GM19324 (cell line): ENCODE results near the gene FSD1.
A peak's percentile ranks its signal among the peaks of the same experiment; 100 is the strongest.
"Not testable (repeated sequence)": the region's sequence is repeated elsewhere in the genome, so short reads cannot be mapped to it uniquely, and the experiment has no call there.

Experiments
- ATAC-seq: cut with Tn5 transposase; IDR thresholded peaks from one replicate; pipeline ENCODE4 v1.9.1; 2021; ENCODE audit warnings: mild to moderate bottlenecking, moderate library complexity; ENCODE audit not compliant: unreplicated experiment, low FRiP score

The FSD1 gene

DNA sequence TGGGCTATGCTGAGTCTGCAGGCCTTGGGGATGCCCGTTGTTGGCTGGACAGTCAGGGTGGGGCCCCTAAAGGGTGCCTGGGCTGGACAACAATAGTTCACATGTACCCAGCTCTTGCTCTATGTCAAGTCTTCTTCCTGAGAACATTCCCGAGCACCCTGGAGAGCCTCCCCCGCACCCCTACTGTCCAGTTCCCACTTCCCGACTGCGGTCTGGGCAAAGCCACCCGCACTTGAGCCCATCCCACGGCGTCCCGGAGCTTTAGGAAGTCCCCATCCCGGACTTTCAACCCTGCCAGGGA, 37.9 kb downstream of the FSD1 start:
- no peak for ATAC-seq

DNA sequence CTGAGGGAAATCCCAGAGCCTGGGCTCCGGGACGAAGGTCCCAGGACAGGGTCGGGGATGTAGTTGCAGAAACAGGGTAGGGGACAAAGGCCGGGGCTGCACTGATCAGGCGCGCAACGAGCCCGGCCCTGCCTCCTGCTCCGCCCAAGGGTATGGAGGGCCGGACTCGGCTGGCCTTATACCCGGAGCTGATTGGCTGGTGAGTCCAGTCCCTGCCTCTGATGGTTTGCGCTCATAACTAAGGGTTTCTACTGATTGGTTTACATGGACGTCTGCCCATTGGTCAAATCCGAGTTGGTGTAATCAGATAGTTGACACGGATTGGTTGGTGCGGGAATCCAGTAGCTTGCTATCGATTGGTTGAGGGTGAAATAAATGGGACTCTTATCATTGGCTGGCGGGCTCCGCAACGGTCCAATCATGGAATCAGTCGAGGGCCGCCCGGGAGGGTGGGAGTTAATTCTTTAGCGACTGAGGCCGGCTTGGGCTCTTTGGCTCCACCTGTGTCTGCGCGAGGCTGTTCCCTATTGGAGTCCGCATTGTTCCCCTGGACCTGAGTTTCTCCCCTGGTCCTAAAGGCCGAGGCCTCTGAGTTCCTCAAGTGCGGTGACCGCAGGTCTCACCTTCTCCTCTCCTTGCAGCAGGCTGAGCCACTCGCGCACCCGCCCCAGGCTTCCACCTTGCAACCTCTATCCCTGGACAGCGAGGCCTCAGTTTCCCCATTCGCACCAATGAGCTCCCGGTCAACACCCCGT, 38.4 kb downstream of the FSD1 start:
- peak; percentile 81 for ATAC-seq

DNA sequence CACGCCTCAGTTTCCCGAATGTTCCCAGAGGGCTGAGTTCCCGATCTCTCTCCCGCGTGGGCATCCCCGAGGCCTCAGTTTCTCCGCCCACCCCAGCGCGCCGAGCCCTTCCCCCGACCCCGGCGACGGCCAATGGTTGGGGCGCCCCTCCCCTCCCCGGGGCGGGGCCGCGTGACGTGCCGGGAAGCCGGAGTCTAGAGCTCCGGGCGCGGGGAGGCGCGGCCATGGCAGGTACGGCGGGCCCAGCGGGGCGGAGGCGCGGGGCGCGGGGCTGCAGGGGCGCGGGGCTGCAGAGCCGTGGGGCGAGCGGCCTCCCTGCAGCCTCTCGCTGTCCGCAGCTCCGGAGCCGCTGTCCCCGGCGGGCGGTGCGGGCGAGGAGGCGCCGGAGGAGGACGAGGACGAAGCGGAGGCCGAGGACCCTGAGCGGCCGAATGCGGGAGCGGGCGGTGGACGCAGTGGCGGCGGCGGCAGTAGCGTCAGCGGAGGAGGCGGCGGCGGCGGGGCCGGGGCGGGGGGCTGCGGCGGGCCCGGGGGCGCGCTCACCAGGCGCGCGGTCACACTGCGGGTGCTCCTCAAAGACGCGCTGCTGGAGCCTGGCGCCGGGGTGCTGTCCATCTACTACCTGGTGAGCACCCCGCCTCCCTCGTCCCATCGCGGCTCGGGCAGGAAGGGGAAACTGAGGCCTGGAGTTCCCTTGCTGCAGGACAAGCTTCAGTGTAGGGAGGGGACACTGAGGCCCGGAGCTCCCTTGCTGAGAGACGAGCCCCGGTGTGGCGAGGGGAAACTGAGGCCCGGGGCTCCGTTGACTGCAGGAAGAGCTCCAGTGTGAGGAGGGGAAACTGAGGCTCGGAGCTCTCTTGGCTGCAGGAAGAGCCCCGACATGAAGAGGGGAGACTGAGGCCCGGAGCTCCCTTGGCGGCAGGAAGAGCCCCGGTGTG, 39.2 kb downstream of the FSD1 start, which contains the start of gene MPND:
TSS of gene MPND (plus strand) at position 193 of the 938 bp plus-strand sequence. CDS start at position 225, 32 bp downstream.
- peak; percentile 61 for ATAC-seq

DNA sequence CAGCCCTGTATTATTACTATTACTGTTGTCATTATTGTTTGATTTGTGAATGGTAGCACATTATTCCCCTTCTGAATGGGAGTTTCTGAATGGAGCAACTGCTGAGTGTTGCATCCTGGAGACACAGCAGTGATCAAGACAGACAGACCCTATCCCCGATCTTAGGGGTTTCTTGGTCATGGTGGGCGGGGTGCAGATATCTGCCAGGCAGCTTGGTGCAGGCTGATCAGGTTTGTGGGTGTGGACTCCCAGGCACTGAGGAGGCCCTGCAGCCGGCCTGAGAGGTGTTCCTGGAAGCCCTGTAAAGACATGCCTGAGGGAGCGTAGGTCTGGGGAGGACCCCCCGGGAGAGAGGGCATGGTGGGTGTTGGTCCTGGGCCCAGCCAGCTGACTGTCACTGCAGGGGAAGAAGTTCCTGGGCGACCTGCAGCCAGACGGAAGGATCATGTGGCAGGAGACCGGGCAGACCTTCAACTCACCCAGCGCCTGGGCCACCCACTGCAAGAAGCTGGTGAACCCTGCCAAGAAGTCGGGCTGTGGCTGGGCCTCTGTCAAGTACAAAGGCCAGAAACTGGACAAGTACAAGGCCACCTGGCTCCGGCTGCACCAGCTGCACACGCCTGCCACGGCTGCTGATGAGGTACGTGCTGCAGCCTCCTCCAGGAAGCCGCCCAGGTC, 41.1 kb downstream of the FSD1 start:
- ATAC-seq, result no peak

DNA sequence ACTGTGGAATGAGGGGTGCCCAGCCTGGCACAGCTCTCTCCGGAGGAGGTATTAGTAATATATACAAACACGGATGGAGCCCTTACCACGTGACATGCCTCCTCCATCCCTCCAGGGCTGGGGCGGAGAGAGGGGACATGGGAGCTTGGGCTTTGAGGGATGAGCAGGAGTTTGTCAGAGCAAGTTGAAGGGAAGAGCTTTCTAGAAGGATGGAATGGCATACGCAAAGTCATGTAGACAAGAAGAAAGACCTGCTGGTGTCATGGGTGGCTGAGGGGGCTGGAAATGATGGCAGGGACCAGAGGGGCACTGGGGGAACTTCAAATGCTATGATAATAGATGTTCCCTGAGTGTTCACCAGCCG, 41.6 kb downstream of the FSD1 start:
- no peak for ATAC-seq

DNA sequence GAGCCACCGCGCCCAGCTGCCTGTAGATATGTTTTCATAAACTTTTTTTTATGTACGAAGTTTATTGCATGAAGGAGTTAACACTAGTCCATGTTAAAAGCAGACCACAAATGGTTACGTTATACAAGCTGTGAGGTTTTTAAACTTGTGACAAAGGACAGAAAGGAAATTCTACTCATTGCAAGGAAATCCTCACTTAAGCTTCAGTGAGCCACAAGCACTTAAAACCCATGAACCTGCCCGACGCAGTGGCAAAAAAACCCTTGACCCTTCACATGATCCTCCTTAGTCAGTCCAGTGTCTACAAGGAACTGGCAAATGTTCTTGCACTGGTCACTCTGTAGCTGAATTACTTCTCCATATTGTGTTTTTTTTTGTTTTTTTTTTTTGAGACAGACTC, 43.1 kb downstream of the FSD1 start:
- no peak for ATAC-seq

DNA sequence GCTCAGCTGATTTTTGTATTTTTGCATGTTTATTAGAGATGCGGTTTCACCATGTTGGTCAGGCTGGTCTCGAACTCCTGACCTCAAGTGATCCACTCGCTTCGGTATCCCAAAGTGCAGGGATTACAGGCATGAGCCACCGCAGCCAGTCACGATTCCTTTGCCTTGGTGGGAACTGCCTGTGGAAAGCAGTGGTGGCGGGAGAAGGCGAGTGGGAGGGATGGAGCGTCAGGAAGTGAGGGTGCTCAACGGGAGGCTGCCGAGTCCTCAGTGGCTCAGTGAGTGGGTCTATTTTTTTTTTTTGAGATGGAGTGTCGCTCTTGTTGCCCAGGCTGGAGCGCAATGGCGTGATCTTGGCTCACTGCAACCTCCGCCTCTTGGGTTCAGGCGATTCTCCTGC, 44.8 kb downstream of the FSD1 start:
- not testable (repeated sequence) for ATAC-seq

DNA sequence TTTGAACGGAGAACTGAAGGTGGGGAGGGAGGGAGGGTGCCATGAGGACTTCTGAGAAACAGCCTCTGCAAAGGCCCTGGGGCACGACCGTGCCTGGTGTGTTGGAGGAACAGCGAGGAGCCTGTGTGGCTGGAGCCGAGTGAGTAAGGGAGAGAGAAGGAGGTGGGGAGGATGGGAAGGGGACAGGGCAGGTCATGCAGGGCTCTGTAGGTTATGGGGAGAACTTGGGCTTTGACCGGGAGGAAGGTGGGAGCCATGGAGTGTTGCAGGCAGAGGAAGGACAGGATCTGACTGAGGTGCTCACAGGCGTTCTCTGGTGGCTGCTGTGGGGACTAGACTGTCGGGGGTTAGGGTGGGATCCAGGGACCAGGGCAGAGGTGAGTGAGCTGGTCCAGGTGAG, 45.7 kb downstream of the FSD1 start:
- ATAC-seq, result no peak

DNA sequence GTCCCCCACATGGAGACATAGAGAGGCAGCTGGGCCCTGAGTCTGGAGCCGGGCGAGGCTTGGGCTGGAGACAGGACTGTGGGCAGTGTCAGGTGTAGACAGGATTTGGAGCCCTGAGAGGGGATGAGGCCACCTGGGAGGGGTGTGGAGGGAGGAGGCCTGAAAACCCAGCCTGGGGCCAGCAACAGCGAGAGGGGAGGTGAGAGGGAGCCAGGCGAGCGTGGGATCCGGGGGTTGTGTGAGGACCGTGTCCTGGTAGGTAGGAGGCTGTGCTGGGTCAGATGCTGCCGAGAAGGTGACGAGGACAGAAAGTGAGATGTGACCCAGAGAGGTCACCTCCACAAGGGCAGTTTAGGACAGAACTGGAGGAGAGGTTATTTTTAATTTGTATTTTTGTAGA, 46.3 kb downstream of the FSD1 start:
- no peak for ATAC-seq

DNA sequence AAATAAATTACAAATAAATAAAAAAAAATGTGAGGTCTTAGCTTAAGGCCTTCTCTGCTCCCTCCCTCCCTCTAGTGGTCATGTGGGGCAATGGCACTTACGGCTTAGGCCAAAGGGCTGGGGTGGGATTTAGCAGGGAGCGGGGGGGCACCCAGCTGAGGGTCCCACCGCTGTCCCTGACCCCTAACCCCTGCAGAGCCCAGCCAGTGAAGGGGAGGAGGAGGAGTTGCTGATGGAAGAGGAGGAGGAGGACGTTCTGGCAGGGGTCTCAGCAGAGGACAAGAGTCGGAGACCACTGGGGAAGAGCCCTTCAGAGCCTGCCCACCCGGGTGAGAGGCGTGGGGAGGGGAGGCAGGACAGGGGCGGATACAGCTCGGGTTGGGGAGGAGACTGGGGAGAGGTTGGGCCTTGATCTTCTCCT, 48.3 kb downstream of the FSD1 start:
- no peak for ATAC-seq

DNA sequence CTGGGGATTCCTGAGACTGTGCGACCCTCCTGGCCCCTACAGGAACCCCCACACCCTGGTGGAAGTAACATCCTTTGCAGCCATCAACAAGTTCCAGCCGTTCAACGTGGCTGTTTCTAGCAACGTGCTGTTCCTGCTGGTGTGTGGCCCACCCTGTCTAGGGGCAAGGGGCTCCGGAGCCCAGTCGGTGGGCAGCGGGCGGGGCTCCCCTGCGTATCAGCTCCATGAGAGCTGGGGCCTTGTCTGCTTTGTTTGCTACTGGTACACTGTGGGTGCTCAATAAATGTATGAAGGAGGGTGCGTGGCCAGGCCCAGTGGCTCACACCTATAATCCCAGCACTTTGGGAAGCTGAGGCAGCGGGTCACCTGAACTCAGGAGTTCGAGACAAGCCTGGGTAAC, 49.9 kb downstream of the FSD1 start:
- ATAC-seq, result no peak

DNA sequence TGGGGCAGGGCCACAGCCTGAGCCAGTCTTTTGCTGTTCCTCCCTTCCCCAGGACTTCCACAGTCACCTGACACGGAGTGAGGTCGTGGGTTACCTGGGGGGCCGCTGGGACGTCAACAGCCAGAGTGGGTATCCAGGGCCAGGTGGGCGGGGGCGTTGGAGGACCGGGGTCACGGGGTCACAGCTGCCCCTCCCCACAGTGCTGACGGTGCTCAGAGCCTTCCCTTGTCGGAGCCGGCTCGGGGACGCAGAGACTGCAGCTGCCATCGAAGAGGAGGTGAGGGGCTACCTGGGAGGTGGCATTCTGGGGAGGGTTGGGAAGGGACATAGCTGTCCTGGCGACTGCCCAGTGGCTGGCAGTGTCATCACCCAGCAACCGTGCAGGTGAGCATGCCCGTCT, 50.5 kb downstream of the FSD1 start:
- ATAC-seq, result no peak

DNA sequence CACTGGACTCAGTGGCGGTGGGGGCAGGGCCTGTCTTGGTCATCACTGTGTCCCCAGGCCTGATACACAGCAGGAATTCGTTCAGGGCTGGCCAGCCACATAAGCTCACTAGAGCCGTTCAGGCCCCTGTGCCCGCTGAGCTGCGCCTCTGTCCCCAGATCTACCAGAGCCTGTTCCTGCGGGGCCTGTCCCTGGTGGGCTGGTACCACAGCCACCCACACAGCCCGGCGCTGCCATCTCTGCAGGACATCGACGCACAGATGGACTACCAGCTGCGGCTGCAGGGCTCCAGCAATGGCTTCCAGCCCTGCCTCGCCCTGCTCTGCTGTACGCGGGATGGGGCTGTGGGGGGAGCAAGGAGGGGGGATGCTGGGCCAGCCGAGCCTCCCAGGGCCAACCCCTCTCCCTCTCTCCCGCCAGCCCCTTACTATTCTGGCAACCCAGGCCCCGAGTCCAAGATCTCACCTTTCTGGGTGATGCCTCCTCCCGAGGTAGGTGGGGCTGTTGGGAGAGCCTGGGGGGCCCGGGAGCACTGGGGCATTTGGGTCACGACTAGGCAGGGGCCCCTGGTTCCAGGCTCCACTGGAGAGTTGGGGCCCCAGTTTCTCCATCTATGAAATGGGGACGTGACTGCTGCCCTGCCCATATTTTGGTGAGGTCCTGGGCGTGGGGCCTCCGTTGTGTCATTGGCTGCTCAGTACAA, 52.8 kb downstream of the FSD1 start:
- no peak for ATAC-seq

DNA sequence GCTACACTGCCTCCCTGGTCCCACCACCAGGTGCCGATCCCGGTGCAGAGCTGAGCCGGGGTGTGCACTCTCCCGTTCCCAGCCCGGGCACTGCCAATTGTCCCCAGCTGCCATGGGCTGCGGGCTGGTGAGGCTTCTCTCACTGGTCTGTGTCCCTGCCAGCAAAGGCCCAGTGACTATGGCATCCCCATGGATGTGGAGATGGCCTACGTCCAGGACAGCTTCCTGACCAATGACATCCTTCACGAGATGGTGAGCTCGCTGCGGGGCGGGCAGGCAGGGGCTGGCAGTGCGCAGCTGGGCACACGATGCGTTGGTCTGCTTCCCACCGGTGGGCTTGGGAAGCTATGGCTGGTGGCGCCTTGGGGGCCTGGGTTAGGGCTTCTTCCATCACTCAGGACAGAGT, 53.5 kb downstream of the FSD1 start:
- ATAC-seq, result no peak

DNA sequence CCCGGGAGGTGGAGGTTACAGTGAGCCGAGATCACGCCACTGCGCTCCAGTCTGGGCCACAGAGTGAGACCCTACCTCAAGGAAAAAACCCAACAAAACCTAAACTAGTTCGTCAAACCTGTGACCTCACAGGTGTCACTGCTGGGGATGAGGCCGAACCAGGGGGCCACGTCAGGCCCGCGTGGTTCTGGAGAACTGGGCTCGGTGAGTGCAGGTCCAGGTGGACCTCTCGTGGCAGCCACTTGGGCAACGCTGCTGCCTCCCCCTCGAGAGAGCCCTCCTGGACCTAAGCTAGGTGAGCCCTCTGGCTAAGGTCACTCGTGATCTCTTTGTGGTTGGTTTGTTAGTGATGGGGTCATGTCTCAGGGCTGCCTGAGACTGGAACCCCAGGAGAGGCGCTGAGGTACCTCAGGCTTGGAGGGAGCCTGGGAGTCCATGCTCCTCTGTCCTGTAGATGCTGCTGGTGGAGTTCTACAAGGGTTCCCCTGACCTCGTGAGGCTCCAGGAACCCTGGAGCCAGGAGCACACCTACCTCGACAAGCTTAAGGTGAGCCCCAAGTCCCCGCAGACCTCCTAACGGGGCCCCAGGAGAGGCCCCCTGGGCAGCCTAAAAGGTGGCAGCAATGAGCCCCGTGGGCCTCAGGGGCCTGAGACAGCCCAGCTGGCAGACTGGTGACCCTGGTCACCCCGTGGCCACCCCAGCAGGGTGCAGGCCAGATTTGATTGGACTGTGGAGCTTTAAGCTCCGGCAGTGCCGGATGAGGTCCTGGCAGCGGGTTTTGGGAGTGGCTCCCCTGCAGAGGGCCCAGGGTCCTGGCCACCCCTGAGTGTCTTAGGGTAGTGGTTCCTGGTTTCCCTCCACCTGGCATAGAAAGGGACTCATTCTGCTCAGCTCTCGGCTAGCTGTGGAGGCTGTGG, 54.6 kb downstream of the FSD1 start:
- ATAC-seq, result no peak

DNA sequence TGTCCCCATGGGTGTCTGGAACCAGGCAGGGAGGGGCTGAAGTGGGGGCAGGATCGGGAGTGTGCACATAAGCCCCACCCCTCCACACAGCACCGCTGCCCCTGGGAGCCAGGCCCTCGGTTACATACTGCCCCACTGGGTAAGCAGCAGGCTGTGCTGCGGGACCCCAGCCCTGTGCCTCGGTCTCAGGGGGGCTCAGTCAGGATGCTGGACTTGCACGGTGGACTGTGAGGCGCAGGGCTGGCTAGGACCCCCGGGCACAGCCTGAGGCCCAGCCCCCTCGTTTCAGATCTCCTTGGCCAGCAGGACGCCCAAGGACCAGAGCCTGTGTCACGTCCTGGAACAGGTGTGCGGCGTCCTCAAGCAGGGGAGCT, 55.2 kb downstream of the FSD1 start:
- no peak for ATAC-seq

DNA sequence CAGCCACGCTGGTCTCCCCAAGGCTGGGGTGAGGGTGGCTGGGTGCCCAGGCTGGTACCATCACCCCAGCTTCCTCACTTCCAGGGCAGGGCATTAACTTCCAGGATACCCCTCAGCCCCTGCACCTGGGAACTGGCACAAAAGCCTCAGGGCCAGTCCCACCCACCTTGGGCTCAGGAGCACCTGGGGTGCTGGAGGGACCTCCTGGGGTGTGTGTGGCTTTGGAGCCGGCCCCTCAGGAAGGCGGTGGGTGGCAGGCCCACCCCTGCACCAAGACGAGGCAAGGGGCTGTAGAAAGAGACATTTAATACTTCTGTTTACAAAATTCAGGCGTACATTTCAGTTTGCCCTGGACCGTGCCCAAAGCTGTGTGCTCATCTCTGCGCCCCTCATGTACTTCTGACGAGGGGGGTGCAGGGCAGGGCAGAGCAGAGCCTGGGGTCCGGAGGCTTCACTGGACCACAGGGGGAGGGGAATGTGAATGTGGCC, 55.7 kb downstream of the FSD1 start:
- ATAC-seq, result no peak

DNA sequence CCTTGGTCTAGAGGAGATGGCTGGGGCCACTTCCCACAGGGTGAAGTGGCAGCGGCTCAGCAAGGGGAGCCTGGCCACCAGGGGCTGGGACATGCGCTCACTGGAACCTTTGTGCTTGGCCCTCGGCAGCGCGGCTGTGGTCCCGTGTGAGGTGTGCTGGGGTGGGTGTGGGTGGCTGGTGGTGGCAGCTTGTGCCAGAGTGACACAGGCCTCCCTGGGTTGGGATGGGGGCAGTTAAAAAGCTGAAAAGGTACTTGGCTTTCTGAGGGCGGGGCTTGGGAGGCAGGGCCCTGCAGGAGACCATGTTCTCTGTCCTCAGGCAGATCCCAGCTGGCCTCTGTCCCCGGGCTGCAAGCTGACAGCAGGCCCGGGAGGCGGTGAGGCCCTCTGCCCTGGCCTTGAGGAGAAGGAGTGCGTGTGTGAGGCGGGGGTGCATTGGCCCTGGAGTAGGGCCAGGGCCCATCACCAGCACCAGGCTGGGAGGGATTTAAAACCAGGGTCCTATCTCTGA, 56.3 kb downstream of the FSD1 start:
- no peak for ATAC-seq
